ENCODE measurements around the gene RNU6-9.

The RNU6-9 gene

GRCh38 chr19:937259-937694, 44.0 kb downstream of the RNU6-9 start:
- no peak for DNase-seq

DNA sequence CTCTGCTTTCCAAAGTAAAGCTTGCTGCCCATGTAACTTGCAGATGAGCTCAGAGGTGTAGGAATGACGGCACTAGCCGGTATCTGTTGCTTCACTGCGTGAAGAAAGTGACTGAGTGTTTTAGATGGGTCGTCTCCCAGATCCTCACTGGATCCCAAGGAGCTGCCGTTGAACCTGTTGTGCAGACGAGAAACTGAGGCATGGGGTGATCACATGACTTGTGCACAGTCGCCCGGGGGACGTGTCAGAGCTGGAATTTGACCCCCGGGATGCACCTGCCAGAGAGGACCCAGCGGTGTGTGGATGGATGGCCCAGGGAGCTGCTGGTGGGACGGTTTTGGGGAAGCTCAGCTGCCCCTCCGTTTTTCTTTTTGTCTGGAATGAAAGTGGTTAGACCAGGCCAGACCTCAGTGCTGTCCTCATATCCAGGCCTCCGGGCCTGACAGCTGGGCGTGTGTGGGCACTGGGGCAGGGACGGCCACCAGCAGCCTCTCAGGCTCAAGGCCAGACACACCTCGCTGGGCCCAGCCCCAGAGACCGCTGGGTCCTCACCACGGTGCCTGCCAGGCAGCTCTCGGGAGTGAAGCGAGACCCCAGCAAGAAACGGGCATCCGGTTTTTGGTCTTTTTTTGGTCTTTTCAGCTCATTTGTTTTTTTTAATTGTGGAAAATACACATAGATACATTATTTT, 45.1 kb downstream of the RNU6-9 start:
- DNase-seq: no peak

GRCh38 chr19:939439-939838, 46.2 kb downstream of the RNU6-9 start:
- DNase-seq: no peak

DNA sequence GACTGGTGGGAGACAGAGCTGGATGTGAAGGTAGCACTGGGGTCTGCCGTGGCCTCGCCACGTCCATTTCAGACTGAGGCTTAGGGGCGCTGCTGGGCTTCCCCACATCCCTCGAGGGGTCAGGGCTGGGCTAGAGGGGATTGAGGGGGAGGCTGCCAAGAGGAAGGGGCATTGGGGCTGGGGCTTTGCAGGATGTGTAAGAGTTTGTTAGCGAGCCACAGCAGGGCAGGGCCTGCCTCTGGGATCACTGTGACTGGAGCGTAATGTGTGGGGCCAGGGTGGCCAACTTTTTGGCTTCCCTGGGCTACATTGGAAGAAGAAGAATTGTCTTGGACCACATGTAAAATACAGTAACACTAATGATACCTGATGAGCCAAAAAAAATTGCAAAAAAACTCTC, 46.6 kb downstream of the RNU6-9 start:
- DNase-seq: no peak

GRCh38 chr19:940591-941291, 47.5 kb downstream of the RNU6-9 start:
- DNase-seq: no peak

DNA sequence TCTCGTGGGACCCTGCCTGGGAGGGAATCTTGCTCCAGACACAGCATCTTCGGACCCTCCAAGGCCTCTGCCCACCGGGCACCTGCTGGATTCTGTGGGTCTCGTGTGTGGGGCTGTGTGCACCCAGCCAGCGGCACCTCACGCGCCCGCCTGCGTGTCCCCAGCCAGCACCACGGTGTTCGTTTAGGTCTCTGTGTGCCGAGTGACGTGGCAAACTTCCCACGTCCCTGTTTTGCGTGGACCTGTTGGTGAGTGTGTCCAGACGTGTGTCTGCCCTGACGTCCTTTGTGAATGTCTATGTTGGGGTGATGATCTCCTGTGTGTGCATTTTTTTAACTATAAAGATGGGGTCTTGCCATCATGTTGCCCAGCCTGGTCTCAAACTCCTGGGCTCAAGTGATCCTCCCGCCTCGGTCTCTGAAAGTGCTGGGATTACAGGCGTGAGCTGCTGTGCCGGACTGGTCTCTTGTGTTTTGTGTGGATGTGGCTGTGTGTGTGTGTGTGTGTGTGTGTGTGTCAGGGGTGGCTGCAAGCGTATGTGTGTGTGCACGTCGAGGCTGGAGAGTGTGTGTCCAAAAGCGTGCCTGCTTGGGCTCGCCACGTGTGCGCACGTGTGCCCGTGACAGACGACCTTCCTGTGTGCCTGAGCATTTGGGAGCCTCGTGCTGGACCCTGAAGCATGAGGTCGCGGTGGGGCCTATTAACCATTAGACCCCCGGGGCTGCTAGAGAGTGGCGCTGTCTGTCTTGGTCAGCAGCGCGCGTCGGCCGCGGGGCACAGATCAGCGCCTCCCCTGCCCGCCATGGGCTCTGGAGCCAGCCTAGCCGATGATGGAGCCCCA, 48.2 kb downstream of the RNU6-9 start:
- no peak for DNase-seq

DNA sequence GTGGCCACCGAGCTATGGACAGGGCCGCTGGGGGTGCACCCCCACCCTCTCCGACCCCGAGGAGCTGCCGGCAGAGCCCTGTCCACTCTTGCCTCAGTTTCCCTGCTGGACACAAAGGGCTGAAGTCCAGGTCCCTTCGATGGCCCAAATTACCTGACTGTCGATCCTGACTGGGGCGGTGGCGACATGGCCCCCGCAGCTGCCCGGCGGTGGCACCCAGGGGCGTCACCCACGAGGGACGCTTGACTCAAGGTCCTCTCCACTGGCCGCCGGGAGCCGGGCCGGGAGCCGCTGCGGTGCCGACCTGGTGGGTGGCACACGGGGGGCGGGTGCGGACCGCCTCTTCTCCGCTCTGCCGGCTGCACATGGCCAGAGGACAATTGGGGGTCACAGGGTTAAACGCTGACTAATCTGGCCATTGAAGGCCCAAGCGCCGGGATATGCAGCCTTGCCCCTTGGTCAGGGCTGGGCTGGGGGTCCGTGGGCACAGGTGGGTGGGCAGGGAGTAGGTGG, 48.9 kb downstream of the RNU6-9 start:
- no peak for DNase-seq

All from NK-92 treated with Interleukin-12 subunit alpha and Interleukin-12 subunit beta, amount 100 ng/mL, for 24 hours (cell line).